ENCODE results near the gene SMC1B. TPM values are rescaled to one million over a fixed set of nuclear protein-coding genes. Genes with fewer than 3 reads are reported as not detected.

The SMC1B gene
- total and polyA plus RNA-seq, 5 donors from 2014 or later, result not detected

GRCh38 chr22:45323695-45324094 is 89.7 kb downstream of the SMC1B start:
- Histone ChIP-seq H3K9me3 (ENCODE audit: control insufficient read depth in 2 of 2, low read length in 2 of 2) (no peaks in the 10 kb centered on the region), H3K27ac (ENCODE audit: insufficient read depth, low read length, poor library complexity, severe bottlenecking) (no peak overlapping the region), H3K4me3 (ENCODE audit: low read depth, low read length) (no peak overlapping the region), H3K36me3 (ENCODE audit: control insufficient read depth, insufficient read depth, low read length) (peaks cover 61% of the 10 kb centered on the region), H3K27me3 (ENCODE audit: control insufficient read depth, insufficient read depth, low read length) (no peaks in the 10 kb centered on the region), H3K4me1 (ENCODE audit: control insufficient read depth, insufficient read depth, low read length, poor library complexity, severe bottlenecking) (peaks cover 36% of the 10 kb centered on the region)
- Mint-ChIP-seq H3K36me3 (peaks cover 29% of the 10 kb centered on the region), H3K27me3 (peaks cover 4% of the 10 kb centered on the region), H3K4me3 (no peak overlapping the region), H3K9me3 (no peaks in the 10 kb centered on the region), H3K27ac (peak overlapping the region; percentile 57 to 95 (median 85)), H3K4me1 (peaks cover 12 to 66% (median 31%) of the 10 kb centered on the region in 4 donors)
- DNase-seq, result no peak
- ATAC-seq (ENCODE audit: low read depth in 2 of 2), result no peak

- H3K4me3 ChIP-seq (ENCODE audit: low read depth, low read length), result no peak overlapping the region
- no peaks in the 10 kb centered on the region for H3K9me3 ChIP-seq (ENCODE audit: control insufficient read depth in 2 of 2, low read length in 2 of 2)
- H3K36me3 ChIP-seq (ENCODE audit: control insufficient read depth, insufficient read depth, low read length), result peaks cover 55% of the 10 kb centered on the region
- no peak for DNase-seq
- peaks cover 41% of the 10 kb centered on the region for H3K4me1 ChIP-seq (ENCODE audit: control insufficient read depth, insufficient read depth, low read length, poor library complexity, severe bottlenecking)
- no peak for ATAC-seq (ENCODE audit: low read depth in 2 of 2)
- Mint-ChIP-seq H3K4me3 (peak overlapping the region in 1 of 4 donors; percentile 5), H3K27ac (peak overlapping the region; percentile 48 to 99 (median 49)), H3K36me3 (peaks cover 29% of the 10 kb centered on the region), H3K27me3 (peaks cover 8% of the 10 kb centered on the region), H3K4me1 (peaks cover 12 to 73% (median 34%) of the 10 kb centered on the region in 4 donors), H3K9me3 (no peaks in the 10 kb centered on the region)
- no peaks in the 10 kb centered on the region for H3K27me3 ChIP-seq (ENCODE audit: control insufficient read depth, insufficient read depth, low read length)
- H3K27ac ChIP-seq (ENCODE audit: insufficient read depth, low read length, poor library complexity, severe bottlenecking), result no peak overlapping the region
Observed at GRCh38 chr22:45322873-45323525, 90.4 kb downstream of the SMC1B start.

- peaks cover 4% of the 10 kb centered on the region for H3K27me3 Mint-ChIP-seq
- H3K27me3 ChIP-seq (ENCODE audit: control insufficient read depth, insufficient read depth, low read length), result no peaks in the 10 kb centered on the region
- H3K4me3 Mint-ChIP-seq, result peak overlapping the region in 2 of 4 donors; percentile 43 to 66
- peaks cover 45% of the 10 kb centered on the region for H3K36me3 ChIP-seq (ENCODE audit: control insufficient read depth, insufficient read depth, low read length)
- H3K27ac ChIP-seq (ENCODE audit: insufficient read depth, low read length, poor library complexity, severe bottlenecking), result peak overlapping the region; percentile 100
- peaks cover 12 to 85% (median 40%) of the 10 kb centered on the region in 4 donors for H3K4me1 Mint-ChIP-seq
- H3K4me1 ChIP-seq (ENCODE audit: control insufficient read depth, insufficient read depth, low read length, poor library complexity, severe bottlenecking), result peaks cover 53% of the 10 kb centered on the region
- ATAC-seq (ENCODE audit: low read depth in 2 of 2), result no peak
- H3K27ac Mint-ChIP-seq, result peak overlapping the region; percentile 20 to 99 (median 68)
- H3K4me3 ChIP-seq (ENCODE audit: low read depth, low read length), result no peak overlapping the region
- no peaks in the 10 kb centered on the region for H3K9me3 Mint-ChIP-seq
- DNase-seq, result no peak
- no peaks in the 10 kb centered on the region for H3K9me3 ChIP-seq (ENCODE audit: control insufficient read depth in 2 of 2, low read length in 2 of 2)
- H3K36me3 Mint-ChIP-seq, result peaks cover 26% of the 10 kb centered on the region
Observed at GRCh38 chr22:45321827-45322226, 91.6 kb downstream of the SMC1B start.

GRCh38 chr22:45320357-45320976 is 92.9 kb downstream of the SMC1B start:
- H3K36me3 ChIP-seq (ENCODE audit: control insufficient read depth, insufficient read depth, low read length), result peaks cover 37% of the 10 kb centered on the region
- no peaks in the 10 kb centered on the region for H3K9me3 ChIP-seq (ENCODE audit: control insufficient read depth in 2 of 2, low read length in 2 of 2)
- H3K27me3 ChIP-seq (ENCODE audit: control insufficient read depth, insufficient read depth, low read length), result no peaks in the 10 kb centered on the region
- Mint-ChIP-seq H3K4me3 (peak overlapping the region; percentile 62 to 89 (median 84)), H3K4me1 (peaks cover 12 to 94% (median 50%) of the 10 kb centered on the region in 4 donors), H3K36me3 (peaks cover 22% of the 10 kb centered on the region), H3K9me3 (no peaks in the 10 kb centered on the region), H3K27me3 (peaks cover 4% of the 10 kb centered on the region), H3K27ac (peak overlapping the region; percentile 98 to 100 (median 99))
- ATAC-seq (ENCODE audit: low read depth in 2 of 2), result no peak
- H3K27ac ChIP-seq (ENCODE audit: insufficient read depth, low read length, poor library complexity, severe bottlenecking), result peak overlapping the region; percentile 100
- no peak for DNase-seq
- peaks cover 66% of the 10 kb centered on the region for H3K4me1 ChIP-seq (ENCODE audit: control insufficient read depth, insufficient read depth, low read length, poor library complexity, severe bottlenecking)
- peak overlapping the region; percentile 89 for H3K4me3 ChIP-seq (ENCODE audit: low read depth, low read length)

GRCh38 chr22:45319324-45319685 is 94.1 kb downstream of the SMC1B start:
- Mint-ChIP-seq H3K4me1 (peaks cover 12 to 97% (median 57%) of the 10 kb centered on the region in 4 donors), H3K36me3 (peaks cover 14% of the 10 kb centered on the region), H3K9me3 (no peaks in the 10 kb centered on the region), H3K4me3 (peak overlapping the region; percentile 62 to 89 (median 84)), H3K27me3 (peaks cover 4% of the 10 kb centered on the region), H3K27ac (peak overlapping the region; percentile 98 to 100 (median 99))
- Histone ChIP-seq H3K4me3 (ENCODE audit: low read depth, low read length) (peak overlapping the region; percentile 89), H3K9me3 (ENCODE audit: control insufficient read depth in 2 of 2, low read length in 2 of 2) (no peaks in the 10 kb centered on the region), H3K36me3 (ENCODE audit: control insufficient read depth, insufficient read depth, low read length) (peaks cover 27% of the 10 kb centered on the region), H3K27ac (ENCODE audit: insufficient read depth, low read length, poor library complexity, severe bottlenecking) (peak overlapping the region; percentile 100), H3K4me1 (ENCODE audit: control insufficient read depth, insufficient read depth, low read length, poor library complexity, severe bottlenecking) (peaks cover 76% of the 10 kb centered on the region), H3K27me3 (ENCODE audit: control insufficient read depth, insufficient read depth, low read length) (no peaks in the 10 kb centered on the region)
- no peak for ATAC-seq (ENCODE audit: low read depth in 2 of 2)
- DNase-seq, result no peak

- no peaks in the 10 kb centered on the region for H3K9me3 Mint-ChIP-seq
- peak overlapping the region; percentile 98 to 100 (median 99) for H3K27ac Mint-ChIP-seq
- H3K36me3 Mint-ChIP-seq, result peaks cover 8% of the 10 kb centered on the region
- Histone ChIP-seq H3K9me3 (ENCODE audit: control insufficient read depth in 2 of 2, low read length in 2 of 2) (no peaks in the 10 kb centered on the region), H3K27me3 (ENCODE audit: control insufficient read depth, insufficient read depth, low read length) (no peaks in the 10 kb centered on the region), H3K4me1 (ENCODE audit: control insufficient read depth, insufficient read depth, low read length, poor library complexity, severe bottlenecking) (peaks cover 78% of the 10 kb centered on the region), H3K36me3 (ENCODE audit: control insufficient read depth, insufficient read depth, low read length) (peaks cover 21% of the 10 kb centered on the region), H3K27ac (ENCODE audit: insufficient read depth, low read length, poor library complexity, severe bottlenecking) (peak overlapping the region; percentile 100), H3K4me3 (ENCODE audit: low read depth, low read length) (peak overlapping the region; percentile 89)
- ATAC-seq (ENCODE audit: low read depth in 2 of 2) (peak; percentile 80 to 81), DNase-seq (peak; percentile 65 to 78 (median 75))
- peak overlapping the region; percentile 62 to 89 (median 84) for H3K4me3 Mint-ChIP-seq
- H3K27me3 Mint-ChIP-seq, result peaks cover 4% of the 10 kb centered on the region
- peaks cover 12 to 97% (median 58%) of the 10 kb centered on the region in 4 donors for H3K4me1 Mint-ChIP-seq
Observed at GRCh38 chr22:45318558-45319323, 94.7 kb downstream of the SMC1B start.

GRCh38 chr22:45318168-45318557 is 95.2 kb downstream of the SMC1B start:
- peak overlapping the region; percentile 89 for H3K4me3 ChIP-seq (ENCODE audit: low read depth, low read length)
- H3K27ac ChIP-seq (ENCODE audit: insufficient read depth, low read length, poor library complexity, severe bottlenecking), result peak overlapping the region; percentile 100
- H3K27ac Mint-ChIP-seq, result peak overlapping the region; percentile 98 to 100 (median 99)
- H3K9me3 Mint-ChIP-seq, result no peaks in the 10 kb centered on the region
- DNase-seq, result peak; percentile 86 to 97 (median 95)
- ATAC-seq (ENCODE audit: low read depth in 2 of 2), result peak; percentile 82 to 83
- peaks cover 84% of the 10 kb centered on the region for H3K4me1 ChIP-seq (ENCODE audit: control insufficient read depth, insufficient read depth, low read length, poor library complexity, severe bottlenecking)
- peak overlapping the region; percentile 62 to 89 (median 84) for H3K4me3 Mint-ChIP-seq
- peaks cover 2% of the 10 kb centered on the region for H3K36me3 Mint-ChIP-seq
- no peaks in the 10 kb centered on the region for H3K9me3 ChIP-seq (ENCODE audit: control insufficient read depth in 2 of 2, low read length in 2 of 2)
- peaks cover 12 to 94% (median 58%) of the 10 kb centered on the region in 4 donors for H3K4me1 Mint-ChIP-seq
- peaks cover 4% of the 10 kb centered on the region for H3K27me3 Mint-ChIP-seq
- H3K27me3 ChIP-seq (ENCODE audit: control insufficient read depth, insufficient read depth, low read length), result no peaks in the 10 kb centered on the region
- H3K36me3 ChIP-seq (ENCODE audit: control insufficient read depth, insufficient read depth, low read length), result peaks cover 15% of the 10 kb centered on the region
